DMS153 treated with DMSO at 0.1 percent for 48 hours (cell line): ENCODE results near the gene ARL3.

ENCODE experiments used
- DNase-seq: peaks from one replicate; lab custom pipeline; 2025; ENCODE audit not compliant: unreplicated experiment; lab: John Stamatoyannopoulos, UW

ARL3 gene

DNA sequence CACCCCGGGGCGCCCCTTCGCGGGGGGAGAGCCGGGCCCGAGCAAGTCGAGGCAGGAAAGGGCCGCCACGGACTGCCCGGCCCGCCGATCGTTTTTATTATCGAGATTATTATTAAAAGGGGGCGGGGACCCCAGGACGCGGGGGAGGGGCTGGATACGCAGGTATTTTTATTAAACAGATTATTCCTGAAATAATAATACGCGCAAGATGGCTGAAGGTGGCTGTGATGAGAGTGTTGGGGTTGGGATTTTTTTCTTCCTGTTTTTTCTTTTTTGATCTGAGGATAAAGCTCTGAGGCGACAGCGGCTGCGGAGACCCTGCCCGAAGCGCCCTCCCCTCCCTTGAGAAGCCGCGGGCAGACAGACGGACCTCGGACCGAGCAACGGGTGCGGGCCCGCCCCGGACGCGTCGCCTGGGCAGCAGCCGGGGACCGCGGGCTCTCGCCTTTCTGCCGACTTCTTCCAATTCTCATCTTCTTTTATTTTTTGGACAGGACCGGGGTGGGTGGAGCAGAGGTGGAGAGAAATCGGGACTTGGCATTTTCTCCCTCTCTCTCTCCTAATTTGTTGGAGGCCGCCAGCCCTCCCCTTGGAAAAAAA lies 71.4 kb downstream of the ARL3 start:
- peak; percentile 18 for DNase-seq

DNA sequence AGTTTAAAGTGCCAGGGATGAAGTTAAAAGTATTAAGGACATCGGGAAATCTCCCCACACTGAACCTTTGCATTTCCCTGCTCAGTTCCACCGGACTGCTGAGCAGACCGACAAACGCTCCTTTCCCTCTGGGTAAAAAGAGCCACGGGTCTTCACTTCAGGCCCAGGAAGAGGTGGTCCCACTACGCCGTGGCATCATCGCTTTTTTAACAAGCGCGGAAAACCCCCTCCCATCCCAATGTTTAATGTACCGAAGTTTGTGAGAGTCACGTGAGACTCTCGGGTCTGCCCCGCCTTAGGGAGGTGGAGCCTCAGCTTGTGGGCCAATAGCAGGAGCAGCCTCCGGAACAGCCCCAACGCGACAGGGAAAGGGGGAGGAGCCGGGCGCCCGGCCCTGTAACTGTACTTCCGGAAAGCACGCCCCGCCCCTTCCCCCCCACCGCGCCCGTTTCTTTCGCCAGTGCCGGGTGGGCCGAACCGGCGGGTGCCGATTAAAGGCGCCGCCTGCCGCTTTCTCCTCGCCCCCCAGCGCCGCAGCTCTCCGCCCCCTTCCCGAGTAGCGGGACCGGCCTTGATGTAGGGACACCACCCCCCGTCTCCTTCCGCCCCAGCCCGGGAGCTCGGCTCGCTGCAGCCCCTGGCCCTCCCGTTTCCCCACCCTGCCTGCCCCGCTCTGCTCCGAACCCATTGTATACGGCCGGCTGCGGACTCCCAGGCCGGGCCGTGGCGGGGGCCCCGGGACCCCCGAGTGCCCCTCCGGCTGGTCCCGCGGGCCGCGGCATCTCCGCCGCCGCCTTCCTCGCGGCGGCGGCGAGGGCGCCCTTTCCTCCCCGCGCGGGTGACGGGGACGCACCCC lies 72.1 kb downstream of the ARL3 start:
- DNase-seq = peak; percentile 93

DNA sequence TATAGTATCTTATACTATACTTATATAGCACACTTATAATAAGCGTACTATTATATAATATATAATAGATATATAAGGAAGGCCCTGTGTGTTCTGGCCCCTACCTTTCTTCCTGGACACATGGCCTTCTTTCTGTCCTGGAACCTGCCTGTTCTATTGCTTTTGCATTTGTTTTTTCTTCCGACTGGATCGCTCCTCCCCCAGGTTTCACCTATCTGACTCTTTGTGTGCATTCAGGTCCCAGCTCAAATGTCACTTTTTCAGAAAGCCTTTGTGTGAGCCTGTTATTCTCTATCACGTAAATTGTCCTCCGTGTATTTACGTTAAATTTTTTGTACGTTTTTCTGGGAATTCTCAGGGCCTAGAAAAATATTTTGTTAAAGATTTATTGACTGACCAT lies 72.8 kb downstream of the ARL3 start:
- DNase-seq = peak; percentile 56

DNA sequence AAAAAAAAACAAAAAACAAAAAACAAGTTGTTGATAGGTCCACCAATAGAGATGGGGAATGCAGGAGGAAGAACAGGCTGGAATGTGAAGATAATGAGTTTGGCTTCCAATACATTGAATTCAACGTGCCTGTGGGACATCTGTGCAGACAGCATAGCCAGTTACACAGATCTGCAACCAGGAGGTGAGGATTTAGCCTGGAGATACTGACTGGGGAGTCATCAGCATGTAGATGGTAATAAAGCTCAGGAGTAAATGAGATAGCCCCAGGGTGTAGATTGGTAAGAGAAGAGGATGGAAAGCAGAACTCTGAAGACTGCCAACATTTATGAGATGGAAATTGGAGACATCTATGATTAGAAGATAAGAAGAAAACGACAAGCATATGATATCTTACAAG lies 74.7 kb downstream of the ARL3 start:
- no peak for DNase-seq

DNA sequence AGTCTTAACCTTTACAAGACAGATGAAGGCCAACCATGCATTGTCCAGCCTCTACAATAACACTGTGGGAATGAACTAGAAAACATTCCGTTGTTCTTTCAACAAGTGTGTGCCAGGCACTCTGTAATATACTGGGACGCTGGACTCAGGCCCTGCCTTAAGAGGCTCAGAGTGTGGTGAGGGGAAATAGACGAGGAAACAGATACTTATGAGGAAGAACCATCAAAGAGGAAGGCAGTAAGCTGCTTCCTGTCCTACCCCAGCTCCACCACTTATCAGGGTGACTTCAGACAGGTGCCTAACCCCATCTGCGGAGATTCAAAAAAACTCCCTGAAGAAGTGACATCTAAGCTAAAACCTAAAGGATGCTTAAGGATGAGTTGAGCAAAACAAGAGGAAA lies 78.8 kb downstream of the ARL3 start:
- no peak for DNase-seq

DNA sequence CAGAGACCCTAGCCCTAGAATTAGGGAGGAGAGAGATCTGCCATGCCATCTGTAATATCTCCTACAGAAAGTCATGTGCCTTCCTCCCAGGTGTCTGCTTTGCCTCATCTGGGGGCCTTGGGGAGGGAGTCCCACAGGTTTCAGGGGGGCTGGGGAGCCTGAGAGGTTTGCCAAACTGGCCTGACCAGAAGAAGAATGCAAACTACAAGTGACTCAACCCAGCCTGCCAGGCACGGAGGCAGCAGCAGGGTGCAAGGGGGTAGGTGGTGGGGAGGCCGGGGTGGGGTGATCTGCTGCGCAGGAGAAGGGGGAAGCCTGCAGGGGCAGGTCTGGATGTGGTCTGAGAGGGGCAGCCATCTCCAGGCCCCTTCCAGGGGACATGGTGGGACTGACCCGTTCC lies 79.5 kb downstream of the ARL3 start:
- no peak for DNase-seq

DNA sequence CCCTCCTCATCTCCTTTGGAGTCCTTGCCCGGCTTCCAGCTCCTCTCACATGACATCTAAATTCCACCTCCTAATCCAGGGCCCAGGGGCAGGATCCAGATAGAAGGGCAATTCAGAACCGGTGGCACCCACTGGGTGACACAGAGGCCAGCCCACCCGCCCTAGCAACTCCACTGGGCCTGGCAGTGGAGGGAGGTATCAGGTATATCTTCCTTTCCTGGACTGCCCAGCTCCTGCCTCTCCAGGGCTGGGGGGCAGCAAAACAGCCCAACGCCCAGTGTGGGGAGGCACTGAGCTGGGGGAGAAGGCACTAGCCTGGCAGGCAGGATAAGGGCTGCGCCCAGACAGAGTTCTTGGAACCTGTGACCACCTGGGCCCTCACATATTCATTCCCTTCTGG lies 80.3 kb downstream of the ARL3 start:
- DNase-seq = no peak

DNA sequence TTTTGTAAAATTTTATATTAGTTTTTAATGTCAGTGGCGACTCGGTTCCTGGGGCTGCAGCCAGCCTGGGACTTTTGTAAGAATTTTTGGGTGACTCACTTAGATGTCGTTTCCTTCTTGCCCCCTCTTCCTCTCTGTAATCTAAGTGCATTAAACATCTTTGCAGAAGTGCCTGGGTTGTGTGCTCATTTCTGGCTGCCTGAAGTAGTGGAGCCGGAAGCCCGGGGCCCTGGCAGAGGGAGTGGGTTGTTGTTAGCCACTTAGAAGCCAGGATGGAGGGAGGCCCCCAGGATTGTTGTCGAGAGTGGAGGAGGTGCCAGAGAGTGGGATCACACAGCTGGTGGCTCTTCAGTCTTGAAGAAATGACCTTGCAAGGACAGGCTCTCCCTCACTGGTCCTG lies 80.9 kb downstream of the ARL3 start:
- DNase-seq = no peak

DNA sequence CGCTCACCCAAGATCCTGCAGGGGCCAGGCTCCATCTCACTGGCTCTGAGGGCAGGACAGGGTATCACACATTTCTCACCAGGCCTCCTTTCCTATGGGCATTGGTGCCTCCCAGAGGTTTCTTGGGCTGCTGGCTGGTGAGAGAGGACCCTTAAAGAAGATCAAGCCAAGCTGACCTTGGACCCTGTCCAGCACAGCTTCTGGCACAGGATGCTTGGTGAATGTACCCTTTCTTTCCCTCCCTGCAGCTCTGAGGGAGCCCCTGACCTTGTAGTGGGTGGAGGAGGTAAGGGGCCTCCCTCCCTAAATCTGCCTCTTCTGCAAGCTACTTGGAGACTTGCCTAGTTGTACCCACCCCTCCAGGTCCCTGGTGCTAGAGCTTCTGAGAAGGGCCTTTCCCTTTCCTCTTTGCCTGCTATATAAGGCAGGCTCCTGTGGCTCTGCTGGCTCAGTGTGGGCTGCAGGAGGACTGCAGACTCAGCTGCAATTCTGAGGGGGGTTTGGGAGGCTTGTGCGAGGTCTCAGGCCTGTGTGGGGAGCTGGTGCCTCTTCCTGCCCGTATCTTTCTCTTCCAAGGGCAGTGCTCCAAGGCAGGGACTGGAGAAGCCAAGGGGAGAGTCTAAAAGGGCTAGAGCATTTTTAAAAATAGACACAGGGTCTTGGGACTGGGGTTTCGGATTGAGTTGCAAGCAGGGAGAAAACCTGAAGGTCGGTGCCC lies 81.6 kb downstream of the ARL3 start:
- no peak for DNase-seq

DNA sequence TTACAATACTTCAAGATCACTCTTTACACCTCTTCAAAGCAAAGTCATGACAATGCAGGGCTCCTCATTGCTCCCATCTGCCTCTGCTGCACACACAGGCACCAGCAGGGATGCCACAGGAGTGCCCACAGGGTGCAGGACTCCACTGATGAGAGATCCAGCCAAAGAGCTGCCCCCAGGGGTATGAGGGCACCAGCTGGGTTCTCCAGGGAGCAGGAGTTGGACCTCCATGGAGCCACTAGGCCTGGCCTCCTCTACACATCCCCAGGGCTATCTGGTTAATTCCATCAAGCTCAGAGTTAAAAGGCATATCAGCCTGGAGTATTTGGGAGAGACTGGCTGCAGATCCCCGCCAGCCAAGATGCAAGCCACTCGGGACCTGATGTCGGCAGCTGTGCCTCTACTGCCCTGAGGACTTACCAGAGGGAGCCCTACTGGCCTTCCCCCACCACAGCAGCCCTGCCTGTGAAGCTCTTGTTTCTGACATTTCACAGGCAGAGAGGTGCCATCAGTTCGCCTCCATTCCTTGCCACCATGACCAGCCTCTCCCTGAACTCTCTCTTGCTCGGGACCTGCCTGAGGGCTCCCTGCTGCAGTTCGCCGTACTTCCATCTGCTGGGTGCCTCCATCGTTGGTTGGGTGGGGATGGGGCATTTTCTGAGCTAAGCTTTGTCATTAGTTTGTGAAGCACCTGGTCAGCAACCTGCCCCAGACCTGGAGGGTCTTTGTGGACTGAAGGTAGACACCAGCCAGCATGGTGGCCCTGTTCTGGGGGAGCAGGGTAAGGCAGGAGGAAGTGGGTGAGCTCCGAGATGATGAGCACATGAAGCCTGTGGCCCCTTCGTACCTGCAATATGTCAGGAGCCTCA lies 82.4 kb downstream of the ARL3 start:
- no peak for DNase-seq

DNA sequence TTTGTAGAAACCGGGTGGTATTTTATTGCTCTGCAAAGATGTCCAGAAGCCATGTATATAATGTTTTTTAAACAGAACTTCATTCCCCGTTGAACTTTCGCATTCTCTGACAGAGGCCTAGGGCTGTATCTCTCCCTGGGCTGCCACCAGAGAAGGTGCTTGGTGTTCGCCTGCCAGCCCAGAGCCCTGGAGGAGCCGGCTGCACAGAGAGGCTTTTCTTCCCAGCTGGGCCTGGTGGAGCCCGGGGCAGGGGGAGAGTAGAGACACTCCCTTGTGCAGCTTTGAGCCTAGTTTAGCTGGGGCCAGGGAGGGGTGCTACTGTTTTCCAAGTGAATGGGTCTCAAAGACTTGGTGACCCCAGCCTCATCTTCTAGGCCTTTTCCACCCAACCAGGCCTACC lies 83.5 kb downstream of the ARL3 start:
- DNase-seq = no peak

DNA sequence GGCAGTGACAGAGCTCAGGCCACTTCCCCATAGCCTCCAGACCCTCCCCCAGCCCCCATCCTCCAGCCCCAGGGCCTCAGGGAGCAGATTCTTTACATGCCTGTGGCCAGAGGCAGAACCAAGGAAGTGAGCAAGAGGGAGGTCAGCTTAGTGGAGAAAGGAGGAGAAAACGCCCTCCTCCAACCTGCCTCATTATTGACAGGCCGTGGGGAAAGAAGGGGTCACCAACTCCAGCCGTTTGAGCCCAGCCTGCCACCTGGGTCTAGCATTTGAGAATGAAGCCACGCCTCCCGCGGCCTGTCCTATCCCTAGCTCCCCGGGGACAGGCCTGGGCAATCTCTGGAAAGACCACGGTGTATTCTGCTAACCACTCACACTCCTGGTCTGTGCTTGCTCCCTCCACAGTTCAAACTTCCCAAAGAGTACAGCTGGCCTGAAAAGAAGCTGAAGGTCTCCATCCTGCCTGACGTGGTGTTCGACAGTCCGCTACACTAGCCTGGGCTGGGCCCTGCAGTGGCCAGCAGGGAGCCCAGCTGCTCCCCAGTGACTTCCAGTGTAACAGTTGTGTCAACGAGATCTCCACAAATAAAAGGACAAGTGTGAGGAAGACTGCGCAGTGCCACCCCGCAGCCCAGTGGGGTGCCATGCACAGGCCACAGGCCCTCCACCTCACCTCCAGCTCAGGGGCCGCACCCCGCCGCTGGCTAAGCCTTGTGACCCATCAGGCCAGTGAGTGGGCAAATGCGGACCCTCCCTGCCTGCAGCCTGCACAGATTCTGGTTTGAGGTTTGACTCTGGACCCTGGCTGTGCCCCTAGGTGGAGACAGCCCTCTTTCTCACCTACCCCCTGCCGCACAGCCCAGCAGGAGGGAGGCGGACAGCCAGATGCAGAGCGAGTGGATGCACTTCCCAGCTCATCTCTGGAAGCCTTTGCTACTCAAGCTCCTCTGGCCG lies 84.3 kb downstream of the ARL3 start:
- DNase-seq = no peak

DNA sequence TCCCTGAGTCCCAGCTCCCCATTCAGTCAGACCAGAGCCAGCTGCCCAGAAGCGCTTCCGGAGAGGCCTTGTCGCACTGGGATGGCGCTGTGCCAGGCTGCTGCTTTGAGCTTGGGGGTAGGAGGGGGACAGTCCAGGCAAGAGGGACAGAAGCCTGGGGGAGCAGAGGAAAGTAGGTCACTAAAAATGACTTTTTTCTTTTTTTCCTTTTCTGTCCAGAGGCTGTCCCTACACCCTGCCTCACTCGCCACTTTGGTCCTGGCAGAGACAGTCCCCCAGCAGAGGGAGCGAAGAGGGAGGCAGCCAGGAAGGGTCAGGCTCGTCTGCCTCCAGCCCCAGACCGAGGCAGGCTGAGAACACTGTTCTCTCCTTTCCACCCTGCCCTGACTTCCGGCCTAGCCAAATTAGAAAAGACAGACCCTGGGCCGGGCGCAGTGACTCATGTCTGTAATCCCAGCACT lies 85.7 kb downstream of the ARL3 start:
- DNase-seq = no peak

DNA sequence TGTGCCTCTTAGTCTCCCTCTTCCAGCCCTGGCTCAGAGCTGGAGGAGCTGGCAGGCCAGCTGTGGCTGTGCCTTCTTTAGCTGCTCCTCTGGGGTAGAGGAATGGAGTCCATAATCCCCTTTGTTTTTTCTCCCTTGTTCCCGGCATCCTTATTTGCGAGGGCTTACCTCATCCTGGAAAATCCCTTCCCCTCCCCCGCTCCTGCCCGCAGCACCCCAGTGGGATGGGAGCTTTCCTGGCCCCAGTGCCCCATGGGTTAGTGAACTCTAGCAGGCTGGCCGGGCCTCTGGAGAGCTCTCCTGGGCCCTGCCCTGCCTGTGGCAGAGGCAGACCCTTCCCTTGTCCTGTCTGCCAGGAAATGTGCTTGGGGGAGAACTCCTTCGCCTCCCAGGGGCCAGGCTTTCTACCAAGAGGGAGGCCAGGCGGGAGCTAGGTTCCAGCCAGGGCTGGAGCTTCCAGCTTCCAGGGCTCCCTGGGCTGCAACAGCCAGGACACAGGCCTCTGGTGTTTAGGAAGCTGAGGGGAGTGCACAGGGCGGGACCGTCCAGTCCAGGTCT lies 86.4 kb downstream of the ARL3 start:
- no peak for DNase-seq

DNA sequence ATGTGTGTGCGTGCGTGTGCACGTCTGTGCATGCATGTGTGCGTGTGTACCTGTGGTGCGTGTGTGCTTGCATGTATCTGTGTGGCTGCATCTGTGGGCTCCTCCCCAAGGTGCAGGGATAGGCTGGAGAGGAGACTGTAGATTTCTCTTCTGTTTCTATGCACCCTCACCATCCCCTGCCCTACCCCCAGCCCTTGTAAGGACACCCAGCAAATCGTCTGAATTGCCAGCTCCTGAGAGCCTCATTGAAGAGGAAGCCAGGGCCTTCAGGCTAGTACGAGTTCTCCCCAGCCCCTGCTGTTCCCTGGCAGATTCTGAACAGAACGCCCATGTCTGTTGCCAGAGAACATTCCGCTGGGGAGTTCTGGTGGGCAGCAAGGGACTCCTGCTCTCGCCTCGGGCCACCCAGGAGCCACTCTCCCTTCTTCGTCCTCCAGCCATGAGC lies 86.9 kb downstream of the ARL3 start:
- DNase-seq = no peak

DNA sequence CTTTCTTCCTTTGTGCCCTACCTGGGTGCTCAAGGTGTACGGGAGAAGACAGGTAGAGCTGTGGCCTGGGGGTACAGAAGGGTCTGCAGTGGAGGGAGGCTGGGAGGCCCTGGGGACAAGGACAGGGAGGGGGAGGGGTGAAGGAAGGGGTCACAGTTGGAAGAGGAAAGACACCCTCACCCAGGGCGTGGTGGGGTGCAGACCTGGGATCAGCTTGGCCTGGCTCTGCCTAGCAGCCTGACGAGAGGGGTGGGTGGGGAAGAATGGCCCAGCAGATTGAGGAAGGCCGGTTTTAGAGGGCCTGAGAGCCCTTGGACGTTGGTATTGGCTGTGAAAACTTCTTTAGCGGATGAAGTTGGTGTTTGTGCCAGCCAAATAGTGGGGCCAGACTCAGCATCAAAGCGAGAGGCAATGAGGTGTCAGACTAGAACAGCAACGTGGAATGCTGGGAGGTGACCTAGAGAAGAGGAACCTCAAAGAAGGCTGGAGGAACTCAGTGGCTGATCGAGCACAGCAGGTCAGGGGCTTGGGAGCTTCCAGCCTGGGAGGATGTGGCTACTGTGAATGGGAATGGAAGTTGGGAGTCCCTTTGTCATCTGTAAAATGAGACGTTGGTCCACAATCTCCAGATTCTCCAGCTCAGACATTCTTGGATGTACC lies 88.0 kb downstream of the ARL3 start:
- no peak for DNase-seq

DNA sequence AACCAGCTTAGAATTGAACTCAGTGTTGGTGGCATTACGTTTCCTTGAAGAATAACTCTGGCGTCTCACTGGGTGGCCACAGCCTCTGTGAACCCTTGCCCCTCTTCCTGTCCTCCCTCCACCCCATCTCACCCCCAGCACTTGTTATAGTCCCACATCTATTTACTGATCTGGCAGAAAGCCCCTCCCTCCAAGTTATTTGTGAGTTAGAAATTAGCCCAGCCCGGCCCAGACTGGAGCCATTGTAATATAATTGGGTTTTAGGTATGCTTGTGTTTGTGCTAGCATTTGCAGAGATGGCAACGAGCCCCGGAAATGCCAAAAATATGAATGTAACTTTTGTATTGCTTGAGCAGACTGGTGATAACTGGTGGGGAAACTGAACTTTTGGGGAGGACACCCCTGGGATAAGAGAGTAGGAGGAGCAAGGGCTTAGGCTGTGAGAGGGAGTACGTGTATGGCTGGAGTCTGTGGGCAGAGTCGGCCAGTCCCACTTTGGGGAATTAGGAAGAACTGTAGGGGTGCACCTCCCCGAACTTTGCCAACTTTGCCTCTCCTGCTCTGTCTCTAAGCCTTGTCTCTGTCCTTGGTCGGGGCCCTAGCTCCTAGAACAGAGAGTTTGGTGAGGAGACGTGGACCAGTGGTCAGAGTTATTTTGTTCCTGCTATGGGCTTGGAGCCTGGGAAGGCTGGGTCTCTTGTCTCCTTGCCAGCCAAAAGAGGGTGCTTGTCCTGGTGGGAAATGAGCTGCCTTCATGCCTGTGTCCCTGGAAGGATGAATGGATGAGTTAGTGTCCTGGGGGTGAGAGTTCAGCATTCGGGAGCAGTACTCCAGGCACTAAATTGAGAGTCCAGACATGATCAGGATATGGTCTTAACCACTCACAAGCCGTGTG lies 89.2 kb downstream of the ARL3 start:
- DNase-seq = no peak

DNA sequence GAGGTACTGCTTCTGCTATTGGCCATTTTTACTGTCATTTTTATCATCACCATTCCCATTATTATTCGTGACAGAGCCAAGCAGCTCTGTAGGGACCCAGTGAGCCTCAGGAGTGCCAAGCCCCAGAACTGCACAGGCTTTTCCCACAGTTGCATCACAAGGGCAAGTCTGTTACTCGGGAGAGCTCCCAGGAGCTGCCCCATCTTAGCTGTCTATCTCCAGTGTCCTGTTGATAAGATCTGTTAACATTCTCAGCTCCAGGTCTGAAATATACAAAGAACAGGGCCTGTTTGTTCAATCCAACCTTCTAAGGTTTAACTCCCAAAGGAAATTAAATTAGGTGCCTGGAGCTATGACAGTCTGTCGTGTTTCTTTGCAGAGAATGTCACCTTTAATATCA lies 90.1 kb downstream of the ARL3 start:
- DNase-seq = no peak
